RKO (cell line): ENCODE measurements around the gene RTN4.

Experiments
- DNase-seq: peaks from one replicate; pipeline ENCODE4 v3.0.0-alpha.2; 2016; ENCODE audit warnings: low spot score

RTN4 gene

GRCh38 chr2:55038428-55038827, 11.8 kb downstream of the RTN4 start:
- no peak for DNase-seq

DNA sequence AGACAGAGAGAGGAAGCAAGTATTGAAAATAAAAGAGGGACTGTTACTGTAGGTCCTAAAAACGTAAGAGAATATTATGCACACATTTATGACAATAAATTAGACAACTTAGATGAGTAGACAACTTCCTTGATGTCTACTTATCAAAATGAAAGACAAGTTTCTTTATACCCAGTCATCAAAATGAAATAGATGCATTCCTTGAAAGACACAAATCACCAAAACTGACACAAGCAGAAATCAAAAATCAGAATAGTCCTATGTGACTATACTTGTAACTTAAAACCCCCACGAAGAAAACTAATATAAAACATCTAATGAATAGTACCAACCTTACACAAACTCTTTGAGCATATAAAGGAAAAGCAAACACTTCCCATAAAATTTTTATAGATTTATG, 14.5 kb downstream of the RTN4 start:
- no peak for DNase-seq

DNA sequence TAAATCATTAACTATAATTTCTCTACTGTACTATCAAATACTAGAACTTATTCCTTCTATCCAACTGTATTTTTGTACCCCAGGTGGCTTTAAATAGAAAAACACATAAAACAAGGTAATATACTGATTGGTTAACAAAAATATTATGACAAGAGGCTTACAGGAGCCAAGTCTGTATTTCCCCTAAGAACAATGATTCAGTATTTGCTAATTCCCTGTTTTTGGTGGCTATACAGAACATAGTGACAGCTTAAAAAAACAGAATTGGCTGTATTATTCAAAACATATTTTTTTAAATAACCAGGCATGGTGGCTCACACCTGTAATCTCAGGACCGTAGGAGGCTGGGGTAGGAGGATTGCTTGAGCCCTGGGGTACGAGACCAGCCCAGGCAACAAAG, 16.3 kb downstream of the RTN4 start:
- no peak for DNase-seq

DNA sequence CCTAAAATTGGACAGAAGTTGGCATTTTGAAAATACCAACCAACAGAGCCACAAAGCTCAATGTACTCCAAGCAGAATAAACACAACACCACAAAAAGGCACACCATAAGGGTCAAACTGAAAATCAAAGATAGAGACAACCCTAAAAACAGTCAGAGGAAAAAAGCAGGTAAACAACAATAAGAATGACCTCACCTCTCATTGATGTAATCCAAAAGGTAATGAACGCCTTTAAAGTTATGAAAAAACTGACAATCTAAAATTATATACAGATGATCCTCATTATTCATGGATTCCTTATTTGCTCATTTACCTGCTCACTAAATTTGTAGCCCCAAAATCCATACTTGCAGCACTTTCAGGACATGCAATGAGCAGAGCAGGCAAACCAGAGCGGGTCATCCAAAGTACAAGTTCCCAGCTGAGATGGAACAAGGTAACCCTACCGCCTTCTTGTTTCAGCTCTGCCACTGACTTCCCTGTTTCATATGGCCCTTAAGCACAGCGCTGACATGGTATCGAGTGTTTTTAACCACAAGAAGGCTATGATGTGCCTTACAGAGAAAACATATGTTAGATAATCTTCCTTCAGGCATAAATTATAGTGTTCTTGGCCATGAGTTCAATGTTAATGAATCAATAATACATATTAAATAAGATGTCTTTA, 17.0 kb downstream of the RTN4 start:
- no peak for DNase-seq

- no peak for DNase-seq
Measured at GRCh38 chr2:55031505-55031904, 18.7 kb downstream of the RTN4 start.

- DNase-seq = no peak
Measured at GRCh38 chr2:55030766-55031165, 19.5 kb downstream of the RTN4 start.

GRCh38 chr2:55029098-55029497, 21.2 kb downstream of the RTN4 start:
- DNase-seq = no peak

DNA sequence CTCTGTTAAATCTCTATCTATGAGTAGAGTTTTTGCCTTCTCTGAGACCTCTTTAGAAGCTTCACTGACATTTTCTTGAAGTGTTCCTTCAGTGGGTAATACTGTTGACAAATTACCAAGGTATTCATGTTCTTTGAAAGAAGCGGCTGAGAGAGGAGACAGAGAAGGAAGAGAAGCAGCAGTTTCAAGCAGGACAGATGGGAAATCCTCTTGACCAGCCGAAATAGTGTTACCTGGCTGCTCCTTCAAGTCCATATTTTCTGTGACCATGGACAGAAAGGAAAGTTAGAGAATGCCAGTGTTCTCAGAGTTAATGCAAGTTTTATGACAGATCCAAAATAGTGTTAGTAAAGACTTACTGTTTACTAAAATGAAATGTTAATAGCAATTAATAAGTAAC, 23.0 kb downstream of the RTN4 start:
- DNase-seq = no peak

GRCh38 chr2:55026202-55026601, 24.0 kb downstream of the RTN4 start:
- no peak for DNase-seq

- no peak for DNase-seq
Measured at GRCh38 chr2:55025627-55026026, 24.6 kb downstream of the RTN4 start.

DNA sequence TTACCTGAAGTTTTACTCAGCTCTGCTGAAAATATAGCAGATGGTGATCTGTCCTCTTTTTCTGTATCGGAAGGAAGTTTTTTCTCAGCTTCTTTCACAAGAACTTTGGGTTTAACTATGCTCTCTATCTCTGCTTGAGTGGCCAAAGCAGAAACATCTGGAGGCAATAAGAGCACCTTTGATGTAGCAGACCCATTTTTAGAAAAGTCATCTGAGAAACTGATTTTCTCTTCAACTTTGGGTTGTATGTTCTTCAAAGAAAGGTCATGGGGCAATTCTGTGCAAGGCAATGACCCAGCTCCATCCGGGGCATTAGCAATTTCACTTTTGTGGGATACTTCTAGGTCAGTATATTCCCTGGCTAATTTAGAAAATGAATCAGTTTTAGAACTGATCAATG, 25.2 kb downstream of the RTN4 start:
- DNase-seq = no peak

- no peak for DNase-seq
Measured at GRCh38 chr2:55022476-55022875, 27.8 kb downstream of the RTN4 start.

DNA sequence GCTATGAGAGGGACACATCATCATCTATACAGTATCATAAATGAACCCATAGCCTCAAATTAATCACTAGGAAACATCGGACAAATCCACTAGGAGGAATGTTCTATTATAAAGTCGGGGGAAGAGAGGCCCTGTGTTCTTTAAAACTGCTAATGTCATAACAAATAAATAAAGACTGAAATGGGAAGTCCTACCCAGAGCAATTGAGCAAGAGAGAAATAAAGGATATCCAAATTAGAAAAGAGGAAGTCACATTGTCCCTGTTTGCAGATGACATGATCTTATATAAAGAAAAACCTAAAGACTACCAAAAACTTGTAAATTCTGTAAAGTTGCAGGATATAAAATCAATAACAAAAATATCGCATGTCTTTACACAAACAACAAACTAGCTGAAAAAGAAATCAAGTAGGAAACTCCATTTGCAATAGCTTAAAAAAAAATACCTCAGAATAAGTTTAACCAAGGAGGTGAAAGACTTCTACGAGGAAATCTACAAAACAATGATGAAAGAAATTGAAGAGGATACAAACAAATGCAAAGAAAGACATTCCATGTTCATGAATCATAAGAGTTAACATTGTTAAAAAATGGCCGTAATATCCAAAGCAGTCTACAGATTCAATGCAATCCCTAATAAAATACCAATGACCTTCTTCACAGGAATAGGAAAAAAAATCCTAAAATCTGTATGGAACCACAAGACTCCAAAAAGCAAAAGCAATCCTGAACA, 30.6 kb downstream of the RTN4 start:
- DNase-seq = no peak

DNA sequence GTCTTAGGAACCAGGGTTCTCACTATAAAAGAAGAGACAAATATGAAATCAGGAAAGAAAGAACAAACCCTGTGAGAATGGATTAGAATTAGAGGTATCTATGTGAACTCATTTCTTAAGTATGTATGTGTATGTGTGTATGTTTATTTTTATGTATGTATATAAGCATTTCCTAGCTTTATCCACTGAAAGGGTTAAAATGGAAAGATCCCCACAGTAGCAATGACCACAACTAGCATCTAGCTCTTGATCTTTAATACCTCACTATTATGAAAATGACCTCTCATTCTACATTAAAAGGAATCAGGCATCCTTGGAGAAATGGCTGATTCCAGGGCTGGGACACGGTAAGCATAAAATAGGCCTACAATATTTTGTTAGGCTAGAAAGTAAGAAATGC, 31.6 kb downstream of the RTN4 start:
- no peak for DNase-seq

DNA sequence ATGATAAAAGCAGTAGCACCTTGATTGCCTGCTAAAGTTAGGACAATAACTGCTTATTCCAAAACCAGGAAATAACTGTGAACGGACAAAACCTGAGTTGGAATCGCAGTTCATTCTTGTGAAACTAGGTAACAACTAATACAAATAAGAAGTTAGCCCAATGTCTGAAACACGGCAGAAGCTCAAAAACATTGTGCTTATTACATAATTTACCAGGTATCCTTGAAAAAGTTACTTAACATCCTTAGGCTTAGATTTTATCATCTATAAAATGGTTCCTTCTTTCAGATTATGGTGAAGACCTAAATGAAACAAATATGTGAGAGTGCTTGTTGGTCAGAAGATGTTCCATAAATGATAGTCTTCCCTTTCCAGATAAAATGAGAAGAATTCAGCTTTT, 32.4 kb downstream of the RTN4 start:
- DNase-seq = no peak

DNA sequence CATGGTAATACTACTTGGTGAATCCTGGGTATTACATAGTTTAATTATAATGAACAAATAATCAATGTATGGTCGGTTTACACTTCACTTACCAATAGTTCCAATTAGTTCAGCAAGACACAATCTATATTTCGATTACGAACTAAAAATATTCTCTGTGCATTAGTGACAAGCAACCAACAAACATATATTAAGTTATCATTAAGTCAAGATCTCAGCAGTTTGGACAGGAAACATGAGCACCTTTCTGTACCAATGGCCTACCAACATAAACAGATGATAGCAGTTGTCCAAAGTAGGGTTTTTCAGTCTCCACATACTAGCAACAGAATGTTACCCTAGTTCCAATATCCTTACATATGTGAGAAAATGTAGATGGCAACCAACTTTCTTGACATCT, 32.8 kb downstream of the RTN4 start:
- DNase-seq = no peak

DNA sequence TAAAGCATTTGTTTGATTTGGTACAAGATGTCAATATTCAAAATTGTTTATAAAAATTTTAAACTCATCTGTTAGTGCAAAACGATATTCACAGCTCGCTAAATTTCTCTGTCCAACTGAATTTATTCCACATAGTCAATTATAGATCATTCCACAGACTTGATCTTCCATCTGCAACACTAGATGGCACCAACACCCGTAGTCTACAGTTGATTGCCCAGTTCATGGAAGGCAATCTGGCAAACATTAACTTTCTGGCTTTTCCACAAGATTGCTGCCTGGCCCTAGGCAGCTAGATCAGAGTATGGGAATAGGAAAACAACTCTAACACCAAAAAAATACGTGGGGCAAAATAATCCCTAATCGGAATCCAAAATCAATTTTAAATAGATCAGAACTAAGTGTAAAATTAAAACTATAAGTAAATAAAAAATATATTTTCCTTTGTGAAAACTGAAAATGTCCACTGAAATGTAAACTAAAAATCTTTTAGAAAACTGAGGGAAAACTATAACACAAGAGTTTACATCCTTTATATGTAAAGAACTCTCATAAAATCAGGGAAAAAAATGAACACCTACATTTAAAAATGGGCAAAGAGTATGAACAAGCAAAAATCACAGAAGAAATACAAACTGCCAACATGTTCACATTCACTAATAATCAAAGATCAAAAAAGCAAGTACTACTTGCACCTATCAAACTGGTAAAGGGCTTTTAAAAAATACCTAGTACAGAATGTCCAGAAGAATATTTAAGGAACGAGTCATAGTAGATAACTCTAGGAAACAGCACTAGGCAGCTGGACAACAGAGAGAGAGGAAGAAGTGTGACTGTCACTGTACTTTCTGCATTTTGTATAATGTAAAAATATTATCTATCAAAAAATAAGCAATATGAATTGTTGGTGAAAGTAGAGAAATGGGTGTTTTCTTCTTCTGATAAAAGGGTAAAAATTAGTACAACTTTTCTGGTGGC, 35.0 kb downstream of the RTN4 start:
- peak; percentile 70 for DNase-seq

GRCh38 chr2:55013936-55014335, 36.3 kb downstream of the RTN4 start:
- no peak for DNase-seq

GRCh38 chr2:55012672-55013484, 37.4 kb downstream of the RTN4 start:
- no peak for DNase-seq

DNA sequence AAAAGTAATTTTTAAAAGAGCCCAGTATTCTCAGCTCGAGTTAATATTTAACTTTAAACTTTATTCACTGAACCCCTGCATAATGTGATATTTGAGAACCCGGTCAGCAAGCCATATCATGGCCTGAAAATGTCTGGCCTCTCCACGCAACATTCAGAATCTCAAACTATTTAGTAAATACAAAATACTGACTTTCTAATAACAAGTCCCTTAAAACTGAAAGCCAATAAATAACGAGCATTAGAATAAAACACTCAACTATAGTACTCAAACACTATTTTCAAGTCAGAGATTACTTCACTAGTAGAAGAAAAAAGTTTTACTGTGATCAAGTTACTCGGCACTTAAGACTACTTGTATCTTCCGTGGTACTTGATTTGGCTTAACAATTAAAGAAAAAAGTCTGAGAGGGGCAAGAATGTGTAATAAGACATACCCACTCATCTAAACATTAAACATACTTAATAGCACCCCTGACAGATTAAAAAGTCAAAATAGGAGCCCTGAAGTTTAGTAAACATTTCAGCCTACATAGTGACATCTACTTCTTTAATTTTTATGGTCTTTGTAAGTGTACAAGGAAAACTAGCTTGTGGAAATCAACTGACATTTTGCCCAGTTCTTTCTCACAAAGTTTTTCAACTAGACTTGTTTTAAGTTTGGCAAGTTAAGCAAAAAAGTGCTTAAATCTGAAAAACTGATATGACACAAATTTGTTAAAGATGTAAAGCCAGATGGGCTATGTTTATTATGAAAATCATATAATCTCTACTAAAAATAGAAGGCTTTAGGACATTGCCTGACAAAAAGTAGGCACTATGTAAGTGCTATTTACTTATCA, 38.2 kb downstream of the RTN4 start:
- no peak for DNase-seq

DNA sequence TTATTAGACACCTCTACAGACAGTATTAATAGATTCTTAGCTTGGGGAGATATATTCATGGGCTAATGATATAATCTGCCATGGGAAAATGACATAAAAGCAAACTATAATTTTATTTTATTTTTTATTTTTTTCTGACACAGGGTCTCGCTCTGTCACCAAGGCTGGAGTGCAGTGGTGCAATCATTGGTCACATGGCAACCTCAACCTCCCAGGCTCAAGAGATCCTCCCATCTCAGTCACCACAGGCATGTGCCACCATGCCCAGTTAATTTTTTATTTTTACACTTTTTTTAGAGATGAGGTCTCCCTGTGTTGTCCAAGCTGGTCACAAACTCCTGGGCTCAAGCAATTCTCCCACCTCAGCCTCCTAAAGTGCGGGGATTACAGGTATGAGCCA, 39.3 kb downstream of the RTN4 start:
- no peak for DNase-seq
